SK-N-SH treated with all-trans-retinoic acid at 6 μM for 48 hours (cell line): Measurements from ENCODE around the gene SPATA3.

Source experiments
- ARNTL ChIP-seq: fragments of 450-650 bp; formaldehyde crosslinking; IDR thresholded peaks from 2 replicates; pipeline ENCODE4 v1.5.0; 2020; ENCODE audit warnings: low read depth, mild to moderate bottlenecking, moderate library complexity, borderline replicate concordance
- CSDC2 ChIP-seq: fragments of 250-450 bp; sonication (Bioruptor Pico); IDR thresholded peaks from 2 replicates; pipeline ENCODE4 v1.5.0; 2020; ENCODE audit warnings: mild to moderate bottlenecking, moderate library complexity
- GLIS3 ChIP-seq: fragments of 250-450 bp; sonication (Bioruptor Pico); IDR thresholded peaks from 2 replicates; pipeline ENCODE4 v1.5.0; 2020; ENCODE audit warnings: mild to moderate bottlenecking, moderate library complexity
- RARB ChIP-seq: fragments of 250-450 bp; sonication (Bioruptor Pico); IDR thresholded peaks from 2 replicates; pipeline ENCODE4 v1.8.0; 2021; ENCODE audit warnings: mild to moderate bottlenecking, moderate library complexity
- ZFP30 ChIP-seq: fragments of 450-650 bp; formaldehyde crosslinking; IDR thresholded peaks from 2 replicates; pipeline ENCODE4 v1.5.0; 2022; ENCODE audit warnings: mild to moderate bottlenecking, moderate library complexity
- ZNF565 ChIP-seq: fragments of 450-650 bp; formaldehyde crosslinking; conservative IDR thresholded peaks from 2 replicates; pipeline ENCODE4 v1.5.0; 2020; ENCODE audit warnings: low read depth, mild to moderate bottlenecking, moderate library complexity
- TF ChIP-seq, protein P1 (sequence below): fragments of 250-450 bp; sonication (Bioruptor Pico); IDR thresholded peaks from 2 replicates; pipeline ENCODE4 v1.8.0; 2020; ENCODE audit warnings: mild to moderate bottlenecking, moderate library complexity, borderline replicate concordance
- TF ChIP-seq, protein P2 (sequence below): fragments of 250-450 bp; sonication (Bioruptor Pico); IDR thresholded peaks from 2 replicates; pipeline ENCODE4 v1.5.0; 2020; ENCODE audit warnings: mild to moderate bottlenecking, moderate library complexity
- TF ChIP-seq, protein P3 (sequence below): fragments of 250-450 bp; sonication (Bioruptor Pico); IDR thresholded peaks from 2 replicates; pipeline ENCODE4 v1.5.1; 2020; ENCODE audit warnings: low read depth, mild to moderate bottlenecking, moderate library complexity
- TF ChIP-seq, protein P4 (sequence below): fragments of 250-450 bp; sonication (Bioruptor Pico); IDR thresholded peaks from 2 replicates; pipeline ENCODE4 v1.8.0; 2021; ENCODE audit warnings: low read depth, mild to moderate bottlenecking, moderate library complexity, borderline replicate concordance

DNA sequence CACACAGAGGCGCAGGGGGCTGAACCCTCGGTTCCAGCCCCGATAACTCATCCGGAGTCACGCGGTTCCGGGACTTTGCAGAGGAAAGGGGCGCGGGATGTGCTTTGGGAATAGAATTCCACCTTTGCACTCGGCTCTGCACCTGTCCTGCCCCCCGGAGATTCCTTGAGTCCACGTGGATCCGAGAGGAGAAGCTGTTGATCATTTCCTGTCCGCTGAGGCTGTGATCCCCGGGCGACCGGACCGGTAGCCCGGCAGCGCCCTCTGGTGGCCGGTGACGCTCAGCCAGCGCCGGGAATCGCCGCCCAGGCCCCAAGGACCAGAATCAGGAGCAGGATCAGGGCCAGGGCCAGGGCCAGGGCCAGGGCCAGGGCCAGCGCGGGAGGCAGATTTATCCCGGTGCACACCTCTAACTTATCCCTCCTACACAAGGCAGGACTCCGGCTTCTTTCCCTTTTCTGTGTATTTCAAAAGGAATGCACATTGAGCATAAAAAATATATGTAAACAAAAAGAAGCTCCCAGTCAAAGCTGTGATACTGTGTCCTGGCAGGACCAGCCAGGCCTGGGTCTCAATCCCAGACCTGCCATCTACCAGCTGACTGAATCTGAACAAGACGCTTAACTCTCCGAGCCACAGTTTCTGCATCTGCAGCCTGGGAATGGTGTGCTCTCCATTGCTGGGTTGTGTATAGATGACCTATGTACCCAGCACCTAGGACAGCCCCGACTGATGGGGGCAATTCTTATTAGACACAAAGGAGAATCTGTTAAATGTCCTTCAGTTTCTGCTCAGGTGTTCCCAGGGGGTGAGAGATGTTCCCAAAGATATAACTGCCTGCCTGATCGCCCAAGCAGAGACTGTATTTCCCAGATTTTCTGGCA, 8.5 kb upstream of the SPATA3 start:
- TF ChIP-seq GLIS3 = no peak
- TF ChIP-seq, protein P1, sequence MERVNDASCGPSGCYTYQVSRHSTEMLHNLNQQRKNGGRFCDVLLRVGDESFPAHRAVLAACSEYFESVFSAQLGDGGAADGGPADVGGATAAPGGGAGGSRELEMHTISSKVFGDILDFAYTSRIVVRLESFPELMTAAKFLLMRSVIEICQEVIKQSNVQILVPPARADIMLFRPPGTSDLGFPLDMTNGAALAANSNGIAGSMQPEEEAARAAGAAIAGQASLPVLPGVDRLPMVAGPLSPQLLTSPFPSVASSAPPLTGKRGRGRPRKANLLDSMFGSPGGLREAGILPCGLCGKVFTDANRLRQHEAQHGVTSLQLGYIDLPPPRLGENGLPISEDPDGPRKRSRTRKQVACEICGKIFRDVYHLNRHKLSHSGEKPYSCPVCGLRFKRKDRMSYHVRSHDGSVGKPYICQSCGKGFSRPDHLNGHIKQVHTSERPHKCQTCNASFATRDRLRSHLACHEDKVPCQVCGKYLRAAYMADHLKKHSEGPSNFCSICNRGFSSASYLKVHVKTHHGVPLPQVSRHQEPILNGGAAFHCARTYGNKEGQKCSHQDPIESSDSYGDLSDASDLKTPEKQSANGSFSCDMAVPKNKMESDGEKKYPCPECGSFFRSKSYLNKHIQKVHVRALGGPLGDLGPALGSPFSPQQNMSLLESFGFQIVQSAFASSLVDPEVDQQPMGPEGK = no peak
- no peak for TF ChIP-seq ZNF565 (CRISPR knock-in tag)
- no peak for TF ChIP-seq ZFP30
- no peak for TF ChIP-seq CSDC2 (CRISPR knock-in tag)
- TF ChIP-seq, protein P2, sequence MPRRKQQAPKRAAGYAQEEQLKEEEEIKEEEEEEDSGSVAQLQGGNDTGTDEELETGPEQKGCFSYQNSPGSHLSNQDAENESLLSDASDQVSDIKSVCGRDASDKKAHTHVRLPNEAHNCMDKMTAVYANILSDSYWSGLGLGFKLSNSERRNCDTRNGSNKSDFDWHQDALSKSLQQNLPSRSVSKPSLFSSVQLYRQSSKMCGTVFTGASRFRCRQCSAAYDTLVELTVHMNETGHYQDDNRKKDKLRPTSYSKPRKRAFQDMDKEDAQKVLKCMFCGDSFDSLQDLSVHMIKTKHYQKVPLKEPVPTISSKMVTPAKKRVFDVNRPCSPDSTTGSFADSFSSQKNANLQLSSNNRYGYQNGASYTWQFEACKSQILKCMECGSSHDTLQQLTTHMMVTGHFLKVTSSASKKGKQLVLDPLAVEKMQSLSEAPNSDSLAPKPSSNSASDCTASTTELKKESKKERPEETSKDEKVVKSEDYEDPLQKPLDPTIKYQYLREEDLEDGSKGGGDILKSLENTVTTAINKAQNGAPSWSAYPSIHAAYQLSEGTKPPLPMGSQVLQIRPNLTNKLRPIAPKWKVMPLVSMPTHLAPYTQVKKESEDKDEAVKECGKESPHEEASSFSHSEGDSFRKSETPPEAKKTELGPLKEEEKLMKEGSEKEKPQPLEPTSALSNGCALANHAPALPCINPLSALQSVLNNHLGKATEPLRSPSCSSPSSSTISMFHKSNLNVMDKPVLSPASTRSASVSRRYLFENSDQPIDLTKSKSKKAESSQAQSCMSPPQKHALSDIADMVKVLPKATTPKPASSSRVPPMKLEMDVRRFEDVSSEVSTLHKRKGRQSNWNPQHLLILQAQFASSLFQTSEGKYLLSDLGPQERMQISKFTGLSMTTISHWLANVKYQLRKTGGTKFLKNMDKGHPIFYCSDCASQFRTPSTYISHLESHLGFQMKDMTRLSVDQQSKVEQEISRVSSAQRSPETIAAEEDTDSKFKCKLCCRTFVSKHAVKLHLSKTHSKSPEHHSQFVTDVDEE (CRISPR knock-in tag) = no peak
- no peak for TF ChIP-seq RARB (CRISPR knock-in tag)
- TF ChIP-seq, protein P3, sequence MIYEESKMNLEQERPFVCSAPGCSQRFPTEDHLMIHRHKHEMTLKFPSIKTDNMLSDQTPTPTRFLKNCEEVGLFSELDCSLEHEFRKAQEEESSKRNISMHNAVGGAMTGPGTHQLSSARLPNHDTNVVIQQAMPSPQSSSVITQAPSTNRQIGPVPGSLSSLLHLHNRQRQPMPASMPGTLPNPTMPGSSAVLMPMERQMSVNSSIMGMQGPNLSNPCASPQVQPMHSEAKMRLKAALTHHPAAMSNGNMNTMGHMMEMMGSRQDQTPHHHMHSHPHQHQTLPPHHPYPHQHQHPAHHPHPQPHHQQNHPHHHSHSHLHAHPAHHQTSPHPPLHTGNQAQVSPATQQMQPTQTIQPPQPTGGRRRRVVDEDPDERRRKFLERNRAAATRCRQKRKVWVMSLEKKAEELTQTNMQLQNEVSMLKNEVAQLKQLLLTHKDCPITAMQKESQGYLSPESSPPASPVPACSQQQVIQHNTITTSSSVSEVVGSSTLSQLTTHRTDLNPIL (CRISPR knock-in tag) = no peak
- no peak for TF ChIP-seq ARNTL (CRISPR knock-in tag)
- TF ChIP-seq, protein P4, sequence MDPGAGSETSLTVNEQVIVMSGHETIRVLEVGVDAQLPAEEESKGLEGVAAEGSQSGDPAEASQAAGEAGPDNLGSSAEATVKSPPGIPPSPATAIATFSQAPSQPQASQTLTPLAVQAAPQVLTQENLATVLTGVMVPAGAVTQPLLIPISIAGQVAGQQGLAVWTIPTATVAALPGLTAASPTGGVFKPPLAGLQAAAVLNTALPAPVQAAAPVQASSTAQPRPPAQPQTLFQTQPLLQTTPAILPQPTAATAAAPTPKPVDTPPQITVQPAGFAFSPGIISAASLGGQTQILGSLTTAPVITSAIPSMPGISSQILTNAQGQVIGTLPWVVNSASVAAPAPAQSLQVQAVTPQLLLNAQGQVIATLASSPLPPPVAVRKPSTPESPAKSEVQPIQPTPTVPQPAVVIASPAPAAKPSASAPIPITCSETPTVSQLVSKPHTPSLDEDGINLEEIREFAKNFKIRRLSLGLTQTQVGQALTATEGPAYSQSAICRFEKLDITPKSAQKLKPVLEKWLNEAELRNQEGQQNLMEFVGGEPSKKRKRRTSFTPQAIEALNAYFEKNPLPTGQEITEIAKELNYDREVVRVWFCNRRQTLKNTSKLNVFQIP (CRISPR knock-in tag) = no peak
